ENCODE results near the gene APOO.
"Not testable (repeated sequence)": the region's sequence is repeated elsewhere in the genome, so short reads cannot be mapped to it uniquely, and the experiment has no call there.

Gene APOO

GRCh38 chrX:23901805-23902204, 5.9 kb downstream of the APOO start:
- peak; percentile 54 for DNase-seq

- DNase-seq: peak; percentile 33
Measured at GRCh38 chrX:23901060-23901459, 6.7 kb downstream of the APOO start.

DNA sequence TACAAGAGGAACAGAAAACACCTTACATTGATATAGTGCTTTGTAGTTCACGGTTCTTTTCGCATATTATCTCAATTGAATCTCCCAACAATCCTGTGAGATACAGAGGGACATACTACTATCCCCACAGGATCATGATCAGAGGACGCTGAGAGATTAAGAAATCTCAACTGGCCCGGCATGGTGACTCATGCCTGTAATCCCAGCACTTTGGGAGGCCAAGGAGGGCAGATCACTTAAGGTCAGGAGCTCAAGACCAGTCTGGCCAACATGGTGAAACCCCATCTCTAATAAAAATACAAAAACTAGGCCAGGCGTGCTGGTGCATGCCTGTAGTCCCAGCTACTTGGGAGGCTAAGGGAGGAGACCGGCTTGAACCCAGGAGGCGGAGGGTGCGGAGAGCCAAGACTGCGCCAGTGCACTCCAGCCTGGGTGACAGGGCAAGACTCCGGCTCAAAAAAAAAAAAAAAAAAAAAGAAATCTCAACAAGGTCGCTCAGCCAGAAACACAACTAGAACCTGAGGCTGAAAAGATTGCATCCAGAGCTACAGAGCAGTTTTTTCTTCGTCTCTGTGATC, 7.4 kb downstream of the APOO start:
- DNase-seq: no peak

DNA sequence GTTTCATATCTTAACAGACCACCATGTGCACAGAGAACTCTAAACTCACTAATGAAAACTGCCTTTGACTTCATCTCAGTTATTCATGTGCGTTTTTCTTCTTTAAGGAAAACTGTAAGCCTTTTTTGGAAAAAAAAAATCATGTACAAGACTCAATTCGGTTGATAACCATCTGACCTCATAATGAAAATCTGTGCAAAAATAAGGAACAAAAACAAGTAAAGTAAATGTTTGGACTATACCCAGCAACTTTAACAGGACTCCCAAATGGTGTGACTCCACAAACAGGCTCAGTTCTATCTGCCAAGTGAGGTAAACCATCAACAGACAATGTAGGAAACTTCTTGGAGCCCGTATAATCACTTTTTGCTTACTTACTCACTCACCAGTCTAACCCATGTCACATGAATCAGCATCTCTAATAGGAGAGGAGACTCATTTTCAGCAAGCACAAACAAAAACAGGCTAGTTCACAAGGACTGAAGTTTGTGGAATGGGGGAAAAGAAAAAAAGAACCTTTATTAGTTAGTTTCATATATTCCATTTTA, 9.3 kb downstream of the APOO start:
- no peak for DNase-seq

- DNase-seq: no peak
Measured at GRCh38 chrX:23896981-23897380, 10.8 kb downstream of the APOO start.

GRCh38 chrX:23896539-23896938, 11.2 kb downstream of the APOO start:
- DNase-seq: not testable (repeated sequence)

GRCh38 chrX:23894993-23895392, 12.7 kb downstream of the APOO start:
- not testable (repeated sequence) for DNase-seq

- DNase-seq: no peak
Measured at GRCh38 chrX:23890933-23891332, 16.8 kb downstream of the APOO start.

DNA sequence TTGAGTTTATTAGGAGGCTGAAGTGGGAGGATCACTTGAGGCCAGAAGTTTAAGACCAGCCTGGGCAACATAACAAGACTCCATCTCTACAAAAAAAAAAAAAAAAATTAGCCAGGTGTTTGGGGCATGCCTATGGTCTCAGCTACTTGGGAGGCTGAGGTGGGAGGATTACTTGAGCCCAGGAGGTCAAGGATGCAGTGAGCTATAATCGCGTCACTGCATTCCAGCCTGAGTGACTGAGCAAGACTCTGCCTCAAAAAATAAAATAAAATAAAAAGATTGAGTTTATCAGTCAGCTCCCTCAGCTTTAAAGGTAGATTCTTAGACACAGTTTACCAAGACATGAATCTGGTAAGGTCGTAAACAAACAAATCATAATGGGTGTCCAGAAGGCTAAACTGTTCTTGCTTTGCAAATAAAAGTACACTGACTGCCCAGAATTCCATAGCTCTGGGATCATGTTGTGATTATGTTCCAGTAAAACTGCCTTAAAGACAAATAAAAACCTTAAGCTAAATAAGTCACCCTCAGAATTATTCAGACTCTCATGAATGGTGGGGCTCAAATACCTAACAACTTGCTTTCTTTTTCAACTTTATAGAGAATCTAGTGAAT, 18.7 kb downstream of the APOO start:
- no peak for DNase-seq

GRCh38 chrX:23887918-23888317, 19.8 kb downstream of the APOO start:
- DNase-seq: no peak

GRCh38 chrX:23887451-23887850, 20.3 kb downstream of the APOO start:
- DNase-seq: no peak

DNA sequence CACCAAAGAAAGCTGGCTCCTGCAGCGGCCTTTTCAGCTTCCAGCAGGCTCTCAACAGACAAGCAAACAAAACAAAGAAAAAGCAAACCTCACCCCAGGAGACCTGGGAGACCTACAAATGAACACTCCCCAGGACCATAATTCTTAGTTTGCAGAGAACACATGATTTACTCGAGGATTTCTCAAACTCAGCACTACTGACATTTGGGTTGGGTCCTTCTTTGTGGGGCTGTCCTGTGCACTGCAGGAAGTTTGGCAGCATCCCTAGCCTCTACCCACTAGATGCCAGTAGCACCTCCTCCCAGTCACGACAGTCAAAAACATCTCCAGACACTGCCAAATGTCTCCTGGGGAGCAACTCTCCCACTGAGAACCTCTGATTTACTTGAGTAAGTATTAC, 21.9 kb downstream of the APOO start:
- no peak for DNase-seq

DNA sequence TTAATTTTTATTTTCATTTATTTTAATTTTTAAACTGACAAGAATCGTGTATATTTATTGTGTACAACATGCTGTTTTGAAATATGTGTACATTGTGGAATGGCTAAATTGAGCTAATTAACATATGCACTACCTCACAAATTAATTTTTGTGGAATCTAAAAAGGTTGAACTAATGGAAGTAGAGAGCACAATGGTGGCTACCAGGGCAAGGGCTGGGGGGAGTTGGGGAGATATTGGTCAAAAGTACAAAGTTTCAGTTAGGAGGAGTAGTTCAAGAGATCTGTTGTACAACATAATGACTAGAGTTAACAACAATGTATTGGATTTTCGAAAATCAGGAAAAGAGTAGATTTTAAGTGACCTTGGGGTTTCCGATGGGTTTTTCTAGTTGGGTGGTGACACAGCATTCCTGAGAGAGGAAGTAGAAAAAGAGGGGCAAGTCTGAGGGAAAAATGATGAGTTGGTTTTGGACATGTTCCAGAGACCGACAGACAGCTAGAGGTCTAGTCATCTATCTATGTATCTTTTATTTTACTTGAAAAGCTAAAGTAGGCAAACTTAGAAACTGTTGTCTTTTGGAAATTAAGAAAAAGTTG, 23.2 kb downstream of the APOO start:
- DNase-seq: no peak

DNA sequence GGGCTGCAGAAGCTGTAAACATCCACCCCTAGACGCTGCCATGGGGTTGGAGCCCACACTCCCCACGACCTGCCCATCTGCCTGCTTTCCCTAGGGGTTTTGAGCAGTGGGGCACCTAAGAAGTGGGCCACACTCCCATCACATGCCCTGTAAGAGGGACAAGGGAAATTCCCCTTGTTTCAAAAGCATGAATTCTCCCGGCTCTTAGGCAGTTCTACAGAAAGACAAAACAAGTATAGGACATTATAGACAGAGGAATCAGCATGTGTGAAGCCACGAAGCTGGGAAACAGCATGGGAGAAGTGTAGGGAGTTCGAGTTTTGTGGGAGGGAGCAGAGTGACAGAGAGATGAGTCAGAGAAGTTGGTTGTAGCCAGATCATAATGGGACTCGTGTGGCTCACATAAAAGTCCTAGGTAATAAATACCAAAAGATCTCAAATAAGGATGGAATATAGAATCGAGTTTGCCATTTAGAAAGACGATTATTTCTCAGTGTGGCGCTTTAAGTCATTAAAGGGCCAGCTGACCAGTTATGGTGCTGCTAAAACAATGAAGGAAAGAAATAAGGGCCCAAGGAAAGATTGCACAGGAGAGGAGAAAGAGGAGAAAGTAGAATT, 23.9 kb downstream of the APOO start:
- no peak for DNase-seq

- no peak for DNase-seq
Measured at GRCh38 chrX:23879380-23880090, 28.2 kb downstream of the APOO start.

DNA sequence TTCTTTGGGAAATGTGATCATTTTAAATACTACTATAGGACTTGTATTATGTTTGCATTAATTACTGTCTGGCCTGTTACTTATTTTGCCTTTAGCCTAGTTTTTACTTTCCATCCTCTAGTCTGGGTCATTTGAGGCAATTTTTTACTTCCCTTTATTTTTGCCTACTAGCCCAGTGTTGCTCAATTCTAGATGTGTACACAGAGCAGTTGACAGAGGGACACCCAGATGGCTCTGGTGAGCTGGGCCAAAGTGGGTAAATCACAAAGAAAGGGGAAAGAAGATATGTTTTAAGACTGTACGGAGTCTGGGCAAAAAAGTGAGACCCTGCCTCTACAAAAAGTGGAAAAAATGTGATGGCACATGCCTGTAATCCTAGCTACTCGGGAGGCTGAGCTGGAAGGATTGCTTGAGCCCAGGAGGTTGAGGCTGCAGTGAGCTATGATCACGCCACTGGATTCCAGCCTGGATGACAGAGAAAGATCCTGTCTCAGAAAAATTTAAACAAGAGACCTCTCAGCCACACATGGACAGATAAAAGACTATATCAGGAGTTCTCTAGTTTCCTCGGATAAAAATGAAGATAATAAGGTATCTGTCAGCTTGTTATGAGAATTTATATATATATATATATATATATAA, 35.7 kb downstream of the APOO start:
- no peak for DNase-seq

DNA sequence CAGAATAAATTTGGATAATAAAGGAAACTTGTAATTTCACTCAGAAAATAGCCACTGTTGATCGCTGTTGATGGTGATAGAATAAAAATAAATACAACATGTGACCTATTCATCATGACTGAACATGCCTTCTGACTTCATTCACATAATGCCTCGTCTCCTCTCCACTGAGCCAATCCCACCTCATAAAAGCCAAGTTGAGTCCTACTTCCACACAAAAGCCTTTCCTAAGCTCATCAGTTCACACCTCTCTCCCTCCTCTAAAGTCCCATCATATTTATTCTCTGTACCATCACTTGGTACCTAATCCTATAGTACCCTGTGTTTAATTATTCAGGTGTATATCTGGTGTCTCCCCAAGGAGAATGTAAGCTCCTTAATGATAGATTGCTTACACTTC, 37.7 kb downstream of the APOO start:
- no peak for DNase-seq

GRCh38 chrX:23864742-23865326, 42.9 kb downstream of the APOO start:
- DNase-seq: no peak

DNA sequence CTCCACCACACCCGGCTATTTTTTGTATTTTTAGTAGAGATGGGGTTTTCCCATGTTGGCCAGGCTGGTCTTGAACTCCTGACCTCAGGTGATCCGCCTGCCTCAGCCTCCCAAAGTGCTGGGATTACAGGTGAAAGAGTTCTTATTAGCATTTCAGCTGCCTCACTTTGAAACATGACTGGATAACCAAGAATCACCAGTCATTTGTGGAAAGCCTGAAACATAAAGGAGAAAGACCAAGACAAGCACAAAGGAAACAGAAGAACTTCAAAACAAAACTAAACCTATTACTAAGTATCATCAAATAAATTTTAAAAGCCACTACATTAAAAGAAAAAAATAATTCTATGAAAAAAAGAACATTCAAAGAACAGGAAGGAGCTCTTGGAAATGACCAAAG, 45.8 kb downstream of the APOO start:
- peak; percentile 16 for DNase-seq

GRCh38 chrX:23861215-23861896, 46.4 kb downstream of the APOO start:
- no peak for DNase-seq

GRCh38 chrX:23859238-23859637, 48.5 kb downstream of the APOO start:
- not testable (repeated sequence) for DNase-seq

DNA sequence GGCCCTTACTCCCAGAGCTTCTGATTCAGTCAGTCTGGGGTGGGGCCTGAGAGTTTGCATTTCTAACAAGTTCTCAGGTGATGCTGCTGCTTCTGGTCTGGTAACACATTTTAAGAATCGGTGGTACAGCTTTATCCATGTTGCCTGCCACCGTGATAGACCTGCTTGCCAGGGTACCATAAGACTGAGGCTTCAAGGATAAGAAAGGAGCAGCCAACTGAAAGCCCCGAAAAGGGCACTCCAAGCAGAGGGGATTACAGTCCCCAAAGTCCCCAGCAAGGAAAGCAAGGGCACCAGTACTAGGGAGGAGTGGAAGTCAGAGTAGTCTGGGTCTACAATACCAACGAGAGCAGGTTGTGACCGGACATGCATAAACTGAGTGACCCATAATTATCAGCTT, 49.8 kb downstream of the APOO start:
- DNase-seq: no peak

Data from activated CD4-positive, alpha-beta T cell treated with anti-CD3 and anti-CD28 coated beads, Interleukin-2, amount 50 U/mL, for 16 hours (primary cell).